Left lung (tissue), 10 donors: ENCODE results near the gene LTBP1. TPM values are rescaled to one million over a fixed set of nuclear protein-coding genes. Genes with fewer than 3 reads are reported as not detected.

Experiments
- ATAC-seq: fragments of 200-7000 bp; cut with Tn5 transposase; one replicate; pipeline ENCODE4 v1.9.1; 2020; ENCODE audit warnings: moderate library complexity
- DNase-seq, 4 donors: peaks; one replicate each; pipeline ENCODE4 v3.0.0-alpha.2; 2013 to 2020
- H3K27ac ChIP-seq, 2 donors: fragments of 200-600 bp; sonication (generic) in 1 of 2; one replicate each; pipeline versions ENCODE4 v1.5.0 to v1.8.0; 2020 to 2021
- H3K27me3 ChIP-seq, 2 donors: fragments of 200-600 bp; sonication (generic) in 1 of 2; one replicate each; pipeline versions ENCODE4 v1.5.0 to v1.8.0; 2020 to 2021
- H3K36me3 ChIP-seq, 2 donors: fragments of 200-600 bp; sonication (generic) in 1 of 2; one replicate each; pipeline versions ENCODE4 v1.5.0 to v1.8.0; 2020 to 2021
- H3K4me1 ChIP-seq, 2 donors: fragments of 200-600 bp; one replicate each; pipeline ENCODE4 v1.8.0; 2021
- H3K4me3 ChIP-seq, 2 donors: fragments of 200-600 bp; sonication (generic) in 1 of 2; one replicate each; pipeline versions ENCODE4 v1.5.0 to v1.8.0; 2020 to 2021; ENCODE audit warnings: mild to moderate bottlenecking in 1 of 2
- H3K9me3 ChIP-seq, 2 donors: fragments of 200-600 bp; sonication (generic) in 1 of 2; one replicate each; pipeline versions ENCODE4 v1.5.0 to v1.8.0; 2020 to 2021
- intact Hi-C, 2 donors: fragments of 100-400 bp; cut with DNase I; formaldehyde crosslinking; loops; one replicate each; pipeline versions ENCODE4 v1.11.2 to v1.14.2; 2022
- polyA plus RNA-seq, 6 donors: library from polyadenylated mRNA; unstranded; fragments of 120-200 nt; gene quantifications; one replicate each; pipeline ENCODE4 v1.2.1, GENCODE V29; 2013; ENCODE audit not compliant: insufficient read length in 6 of 6
- total RNA-seq, 2 donors: library from RNA; stranded (reverse); fragmentation: NEBNext Ultra II Directional; extraction: Animal tissue kit (Norgen Biotek cat#: 25700); gene quantifications; one replicate each; pipeline ENCODE4 v1.2.1, GENCODE V29; 2021
- TF ChIP-seq, protein P1 (sequence below), 2 donors: fragments of 200-600 bp; sonication (generic) in 1 of 2; IDR thresholded peaks; one replicate each; pipeline versions ENCODE4 v1.5.0 to v1.8.0; 2021; ENCODE audit warnings: antibody characterized with exemption in 2 of 2
- donor health status: DM: no; HTN: yes; CAD: no.
- donor health status: DM: no; HTN: no; CAD: no.

Gene LTBP1
- total and polyA plus RNA-seq, 8 donors, result 35.4 to 81.2 (median 50.9) TPM

DNA sequence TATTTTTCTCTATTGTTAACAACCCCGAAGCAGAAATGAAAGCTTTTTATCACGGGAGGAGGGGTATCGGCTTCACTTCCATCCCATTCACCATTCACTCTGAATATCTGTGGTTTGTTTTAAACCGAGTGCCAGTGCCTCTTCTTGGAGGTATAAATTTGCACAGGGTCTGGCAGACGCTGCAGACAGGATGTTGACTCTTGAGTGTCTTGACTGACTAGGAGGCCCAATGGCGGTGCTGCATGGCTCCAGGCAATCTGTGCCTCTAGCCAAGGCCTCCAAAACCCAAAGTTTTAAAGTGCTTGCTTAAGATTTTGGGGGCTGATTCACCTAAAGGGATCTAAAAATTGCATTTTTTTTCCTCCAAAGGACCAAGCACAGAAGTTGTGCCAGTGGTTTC lies 183.8 kb downstream of the LTBP1 start:
- Histone ChIP-seq H3K27ac (no peak overlapping the region), H3K9me3 (no peaks in the 10 kb centered on the region), H3K4me3 (no peak overlapping the region), H3K4me1 (peaks cover 9 to 25% of the 10 kb centered on the region in 2 donors), H3K36me3 (no peaks in the 10 kb centered on the region), H3K27me3 (no peaks in the 10 kb centered on the region)
- ATAC-seq, result no peak
- no peak for DNase-seq
- TF ChIP-seq, protein P1, sequence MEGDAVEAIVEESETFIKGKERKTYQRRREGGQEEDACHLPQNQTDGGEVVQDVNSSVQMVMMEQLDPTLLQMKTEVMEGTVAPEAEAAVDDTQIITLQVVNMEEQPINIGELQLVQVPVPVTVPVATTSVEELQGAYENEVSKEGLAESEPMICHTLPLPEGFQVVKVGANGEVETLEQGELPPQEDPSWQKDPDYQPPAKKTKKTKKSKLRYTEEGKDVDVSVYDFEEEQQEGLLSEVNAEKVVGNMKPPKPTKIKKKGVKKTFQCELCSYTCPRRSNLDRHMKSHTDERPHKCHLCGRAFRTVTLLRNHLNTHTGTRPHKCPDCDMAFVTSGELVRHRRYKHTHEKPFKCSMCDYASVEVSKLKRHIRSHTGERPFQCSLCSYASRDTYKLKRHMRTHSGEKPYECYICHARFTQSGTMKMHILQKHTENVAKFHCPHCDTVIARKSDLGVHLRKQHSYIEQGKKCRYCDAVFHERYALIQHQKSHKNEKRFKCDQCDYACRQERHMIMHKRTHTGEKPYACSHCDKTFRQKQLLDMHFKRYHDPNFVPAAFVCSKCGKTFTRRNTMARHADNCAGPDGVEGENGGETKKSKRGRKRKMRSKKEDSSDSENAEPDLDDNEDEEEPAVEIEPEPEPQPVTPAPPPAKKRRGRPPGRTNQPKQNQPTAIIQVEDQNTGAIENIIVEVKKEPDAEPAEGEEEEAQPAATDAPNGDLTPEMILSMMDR (IDR thresholded peaks at IDR 0.05), result no peak
- intact Hi-C loops, result no loop called here

DNA sequence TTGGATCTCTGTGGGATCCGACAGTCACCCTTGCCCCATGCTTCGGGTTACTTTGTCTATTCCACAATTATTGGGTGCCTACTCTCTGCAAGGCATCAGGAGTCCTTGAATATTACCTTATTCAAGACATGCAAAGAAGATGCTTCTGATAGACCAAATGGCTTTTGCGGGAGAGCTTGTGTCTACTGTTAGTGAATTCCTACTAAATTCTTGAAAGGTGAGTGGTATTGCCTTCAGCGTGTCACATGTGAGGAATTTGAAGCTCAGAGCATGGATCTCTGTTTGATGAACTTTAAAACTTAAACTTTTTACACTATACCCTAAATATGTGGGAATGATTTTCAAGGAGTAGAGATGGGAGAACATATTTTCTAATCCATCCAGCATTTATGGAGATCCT lies 184.4 kb downstream of the LTBP1 start:
- intact Hi-C loops, result no loop called here
- Histone ChIP-seq H3K9me3 (no peaks in the 10 kb centered on the region), H3K4me3 (no peak overlapping the region), H3K4me1 (peaks cover 9 to 27% of the 10 kb centered on the region in 2 donors), H3K36me3 (no peaks in the 10 kb centered on the region), H3K27ac (no peak overlapping the region), H3K27me3 (no peaks in the 10 kb centered on the region)
- TF ChIP-seq, protein P1 (IDR thresholded peaks at IDR 0.05), result no peak
- ATAC-seq, result no peak
- no peak for DNase-seq

DNA sequence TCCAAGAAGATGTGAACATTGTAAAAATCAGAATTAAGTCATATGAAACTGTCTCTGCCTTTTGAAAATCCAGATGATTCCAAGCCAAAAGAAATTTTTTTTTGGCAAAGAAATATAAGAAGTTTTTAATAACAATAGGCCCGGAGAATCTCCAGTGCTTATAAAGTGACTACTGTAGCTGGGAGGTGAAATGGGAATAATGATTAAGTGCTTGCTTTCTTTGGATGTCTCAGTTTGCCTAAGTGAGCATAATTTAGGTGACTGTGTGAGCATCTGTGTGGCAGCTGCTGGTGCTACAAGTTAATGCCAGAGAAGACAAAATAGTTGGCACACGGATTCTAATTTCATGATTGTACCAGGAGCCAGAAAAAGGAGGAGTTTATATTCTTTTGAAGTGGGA lies 185.0 kb downstream of the LTBP1 start:
- no peak overlapping the region for H3K4me3 ChIP-seq
- no peaks in the 10 kb centered on the region for H3K27me3 ChIP-seq
- H3K36me3 ChIP-seq, result no peaks in the 10 kb centered on the region
- no peak overlapping the region for H3K27ac ChIP-seq
- DNase-seq (no peak), ATAC-seq (no peak)
- no peaks in the 10 kb centered on the region for H3K9me3 ChIP-seq
- TF ChIP-seq, protein P1 (IDR thresholded peaks at IDR 0.05), result no peak
- H3K4me1 ChIP-seq, result peaks cover 9 to 30% of the 10 kb centered on the region in 2 donors
- intact Hi-C loops, result no loop called here

DNA sequence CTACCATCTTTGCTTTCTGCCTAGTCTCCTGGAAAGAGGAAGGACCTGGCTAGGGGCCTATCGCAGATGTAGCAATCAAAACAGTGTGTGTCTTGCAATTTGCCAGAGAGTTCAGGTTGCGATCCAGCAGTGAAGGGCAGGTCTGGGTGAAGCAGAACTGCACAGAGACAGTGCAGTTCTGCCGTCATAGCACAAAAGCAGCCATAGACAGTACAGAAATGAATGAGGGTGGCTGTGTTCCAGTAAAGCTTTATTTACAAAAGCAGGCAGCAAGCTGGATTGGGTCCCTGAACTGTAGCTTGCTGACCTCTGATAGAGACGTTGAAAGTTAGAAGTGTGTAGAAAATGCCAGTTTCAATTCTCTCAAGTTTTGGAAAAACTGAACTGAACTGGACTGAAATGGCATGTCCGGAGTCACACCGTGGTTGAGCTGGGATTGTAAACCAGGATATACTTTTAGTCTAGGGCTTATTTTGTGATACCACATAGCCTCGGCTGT lies 186.8 kb downstream of the LTBP1 start:
- peak overlapping the region; percentile 48 to 81 for H3K27ac ChIP-seq
- no peaks in the 10 kb centered on the region for H3K36me3 ChIP-seq
- H3K4me3 ChIP-seq, result no peak overlapping the region
- TF ChIP-seq, protein P1 (IDR thresholded peaks at IDR 0.05), result no peak
- ATAC-seq, result peak; percentile 53
- DNase-seq, result peak in 2 of 4 donors; percentile 67 to 70
- intact Hi-C loops, result no loop called here
- no peaks in the 10 kb centered on the region for H3K27me3 ChIP-seq
- peaks cover 9 to 30% of the 10 kb centered on the region in 2 donors for H3K4me1 ChIP-seq
- no peaks in the 10 kb centered on the region for H3K9me3 ChIP-seq

DNA sequence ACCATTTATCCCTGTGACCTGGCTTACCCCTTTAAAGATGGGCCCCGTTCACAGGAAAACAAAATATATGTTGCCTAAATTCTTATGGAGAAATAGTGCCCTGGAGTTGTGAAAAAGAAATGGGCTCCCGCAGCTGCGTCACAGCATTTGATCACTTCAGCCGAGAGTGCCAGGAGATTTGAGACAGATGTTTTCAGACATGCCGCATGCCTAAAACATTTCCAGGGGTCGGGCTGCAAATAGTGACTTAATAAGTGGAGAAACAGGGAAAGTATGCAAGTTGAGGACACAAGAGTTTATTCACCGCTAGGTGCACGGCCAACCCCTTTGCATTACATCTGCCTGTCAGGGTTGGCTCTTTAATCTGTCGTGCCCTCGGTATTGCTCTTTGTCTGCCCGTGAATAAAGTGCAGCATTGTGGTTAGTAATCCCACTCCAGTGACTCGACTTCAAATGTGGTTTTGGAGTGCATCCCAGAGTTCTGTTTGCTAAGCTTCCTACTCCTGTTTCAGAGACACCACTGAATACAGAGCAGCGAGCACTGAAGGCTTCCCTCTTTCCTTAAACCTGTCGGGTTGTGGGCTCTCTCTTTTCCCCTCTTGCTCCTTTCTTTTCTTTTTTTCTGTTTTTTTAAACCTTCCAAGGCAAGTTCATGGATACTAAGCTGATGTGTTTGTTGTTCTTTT lies 187.5 kb downstream of the LTBP1 start:
- Histone ChIP-seq H3K9me3 (no peaks in the 10 kb centered on the region), H3K4me1 (peaks cover 9 to 27% of the 10 kb centered on the region in 2 donors), H3K27ac (peak overlapping the region; percentile 48 to 81), H3K4me3 (peak overlapping the region; percentile 0 to 7), H3K36me3 (no peaks in the 10 kb centered on the region), H3K27me3 (no peaks in the 10 kb centered on the region)
- ATAC-seq (peak; percentile 90), DNase-seq (peak in 3 of 4 donors; percentile 48 to 97 (median 95))
- TF ChIP-seq, protein P1 (IDR thresholded peaks at IDR 0.05), result no peak
- intact Hi-C loops, result no loop called here
